ENCODE results near the gene DAB1. TPM values are rescaled to one million over a fixed set of nuclear protein-coding genes. Genes with fewer than 3 reads are reported as not detected.

DAB1 gene
- total RNA-seq, 1 donor from 2014 or later = 1.6 TPM

- Mint-ChIP-seq H3K4me1 (ENCODE audit: low read depth, unreplicated experiment) (no peaks in the 10 kb centered on the region), H3K27ac (ENCODE audit: unreplicated experiment) (no peak overlapping the region), H3K4me3 (ENCODE audit: unreplicated experiment) (no peak overlapping the region), H3K36me3 (ENCODE audit: low read depth, unreplicated experiment) (peaks cover 1% of the 10 kb centered on the region), H3K9me3 (ENCODE audit: unreplicated experiment) (no peaks in the 10 kb centered on the region), H3K27me3 (ENCODE audit: low read depth, unreplicated experiment) (peaks cover 7% of the 10 kb centered on the region)
- no peaks in the 10 kb centered on the region for H3K4me1 ChIP-seq (ENCODE audit: insufficient read depth, low read length)
- H3K79me2 ChIP-seq (ENCODE audit: insufficient read depth, low read length) = no peaks in the 10 kb centered on the region
- TF ChIP-seq EZH2 (IDR thresholded peaks at IDR 0.05; ENCODE audit: insufficient read depth, low read length) (no peak), CTCF (IDR thresholded peaks at IDR 0.05; ENCODE audit: insufficient read depth, low read depth, low read length) (no peak)
- H3K36me3 ChIP-seq (ENCODE audit: insufficient read depth, low read length) = no peaks in the 10 kb centered on the region
- H4K20me1 ChIP-seq (ENCODE audit: insufficient read depth, low read length) = no peaks in the 10 kb centered on the region
- no peak for DNase-seq (ENCODE audit: low read depth)
- no peaks in the 10 kb centered on the region for H3K27me3 ChIP-seq (ENCODE audit: insufficient read depth, low read length)
- H2AFZ ChIP-seq (ENCODE audit: low read depth, low read length) = no peak overlapping the region
- no peak overlapping the region for H3K4me3 ChIP-seq (ENCODE audit: insufficient read depth, low read depth, low read length)
- FAIRE-seq = no peak
- H3K4me2 ChIP-seq (ENCODE audit: low read length) = no peak overlapping the region
- H3K9ac ChIP-seq (ENCODE audit: low read length) = no peak overlapping the region
- H3K27ac ChIP-seq (ENCODE audit: low read depth, low read length) = no peak overlapping the region
- H3K9me3 ChIP-seq (ENCODE audit: insufficient read depth, low read depth, low read length) = no peaks in the 10 kb centered on the region
Observed at GRCh38 chr1:57272601-57273000, 151.3 kb downstream of the DAB1 start.

DNA sequence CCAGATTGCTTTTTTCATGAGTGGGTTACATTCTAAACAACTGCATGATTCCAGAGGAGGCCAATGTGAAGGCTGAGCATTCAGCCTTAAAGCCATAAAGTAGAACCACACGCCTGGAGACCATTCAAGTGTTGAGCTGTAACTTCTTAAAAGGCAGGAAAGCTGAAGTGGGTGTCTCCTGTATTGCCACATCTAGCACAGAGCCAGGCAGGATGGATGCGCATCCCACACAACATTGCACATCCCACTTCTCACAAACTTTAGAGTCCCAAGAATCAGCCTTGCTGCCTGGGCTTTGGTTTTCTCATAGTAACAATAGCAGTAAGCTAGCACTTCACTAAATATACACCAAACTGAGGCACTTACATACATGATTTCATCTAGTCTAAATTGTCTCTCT lies 151.7 kb downstream of the DAB1 start:
- peaks cover 1% of the 10 kb centered on the region for H3K36me3 Mint-ChIP-seq (ENCODE audit: low read depth, unreplicated experiment)
- H3K27ac Mint-ChIP-seq (ENCODE audit: unreplicated experiment) = no peak overlapping the region
- no peak overlapping the region for H3K27ac ChIP-seq (ENCODE audit: low read depth, low read length)
- no peaks in the 10 kb centered on the region for H3K36me3 ChIP-seq (ENCODE audit: insufficient read depth, low read length)
- TF ChIP-seq CTCF (IDR thresholded peaks at IDR 0.05; ENCODE audit: insufficient read depth, low read depth, low read length) (no peak), EZH2 (IDR thresholded peaks at IDR 0.05; ENCODE audit: insufficient read depth, low read length) (no peak)
- H4K20me1 ChIP-seq (ENCODE audit: insufficient read depth, low read length) = no peaks in the 10 kb centered on the region
- H3K4me2 ChIP-seq (ENCODE audit: low read length) = no peak overlapping the region
- FAIRE-seq (no peak), DNase-seq (ENCODE audit: low read depth) (no peak)
- no peaks in the 10 kb centered on the region for H3K79me2 ChIP-seq (ENCODE audit: insufficient read depth, low read length)
- no peaks in the 10 kb centered on the region for H3K27me3 ChIP-seq (ENCODE audit: insufficient read depth, low read length)
- no peak overlapping the region for H3K4me3 ChIP-seq (ENCODE audit: insufficient read depth, low read depth, low read length)
- H3K9ac ChIP-seq (ENCODE audit: low read length) = no peak overlapping the region
- peaks cover 7% of the 10 kb centered on the region for H3K27me3 Mint-ChIP-seq (ENCODE audit: low read depth, unreplicated experiment)
- no peaks in the 10 kb centered on the region for H3K4me1 Mint-ChIP-seq (ENCODE audit: low read depth, unreplicated experiment)
- H3K9me3 Mint-ChIP-seq (ENCODE audit: unreplicated experiment) = no peaks in the 10 kb centered on the region
- H3K4me3 Mint-ChIP-seq (ENCODE audit: unreplicated experiment) = no peak overlapping the region
- H2AFZ ChIP-seq (ENCODE audit: low read depth, low read length) = no peak overlapping the region
- H3K9me3 ChIP-seq (ENCODE audit: insufficient read depth, low read depth, low read length) = no peaks in the 10 kb centered on the region
- H3K4me1 ChIP-seq (ENCODE audit: insufficient read depth, low read length) = no peaks in the 10 kb centered on the region

DNA sequence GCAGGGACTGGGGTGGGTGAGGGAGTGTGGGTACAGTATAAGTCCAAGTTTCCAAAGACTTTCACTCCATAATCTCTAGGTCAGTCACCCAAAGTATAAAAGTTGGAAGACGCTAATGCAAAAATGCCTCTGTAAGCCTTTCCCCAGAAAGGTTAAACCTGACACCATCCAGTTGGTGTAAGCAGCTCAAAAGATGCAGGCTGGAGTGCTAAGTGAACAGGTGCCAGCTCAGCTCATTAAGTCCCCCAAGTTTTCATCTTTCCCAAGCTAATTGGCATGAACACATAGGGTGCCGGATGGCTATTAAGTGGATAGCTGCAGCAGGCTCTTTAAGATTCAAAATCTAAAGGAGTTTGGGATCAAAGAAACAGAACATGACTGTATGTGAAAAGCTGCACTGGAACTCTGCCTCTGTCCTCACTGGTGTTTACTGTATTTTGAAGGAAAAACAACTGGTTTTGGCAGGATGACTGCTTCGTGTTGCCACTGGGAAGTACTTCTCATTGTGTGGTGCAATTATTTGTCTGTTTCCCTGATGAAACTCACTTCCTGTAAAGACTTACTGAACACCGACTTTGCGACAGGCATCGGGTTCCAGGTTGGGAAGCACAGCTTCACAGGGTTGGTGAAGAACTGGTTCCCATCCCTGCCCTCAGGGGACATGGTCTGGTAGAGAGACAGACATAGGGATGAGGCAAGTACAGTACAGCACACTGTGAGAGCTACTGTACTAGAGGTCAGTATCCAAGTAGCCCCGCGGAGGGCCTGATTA lies 152.7 kb downstream of the DAB1 start:
- H4K20me1 ChIP-seq (ENCODE audit: insufficient read depth, low read length) = no peaks in the 10 kb centered on the region
- no peaks in the 10 kb centered on the region for H3K79me2 ChIP-seq (ENCODE audit: insufficient read depth, low read length)
- no peaks in the 10 kb centered on the region for H3K4me1 Mint-ChIP-seq (ENCODE audit: low read depth, unreplicated experiment)
- no peak overlapping the region for H2AFZ ChIP-seq (ENCODE audit: low read depth, low read length)
- TF ChIP-seq EZH2 (IDR thresholded peaks at IDR 0.05; ENCODE audit: insufficient read depth, low read length) (no peak), CTCF (IDR thresholded peaks at IDR 0.05; ENCODE audit: insufficient read depth, low read depth, low read length) (no peak)
- H3K27me3 Mint-ChIP-seq (ENCODE audit: low read depth, unreplicated experiment) = peaks cover 11% of the 10 kb centered on the region
- H3K27ac ChIP-seq (ENCODE audit: low read depth, low read length) = no peak overlapping the region
- peaks cover 1% of the 10 kb centered on the region for H3K36me3 Mint-ChIP-seq (ENCODE audit: low read depth, unreplicated experiment)
- H3K27me3 ChIP-seq (ENCODE audit: insufficient read depth, low read length) = no peaks in the 10 kb centered on the region
- H3K4me2 ChIP-seq (ENCODE audit: low read length) = no peak overlapping the region
- H3K9me3 ChIP-seq (ENCODE audit: insufficient read depth, low read depth, low read length) = no peaks in the 10 kb centered on the region
- no peak overlapping the region for H3K9ac ChIP-seq (ENCODE audit: low read length)
- H3K4me1 ChIP-seq (ENCODE audit: insufficient read depth, low read length) = no peaks in the 10 kb centered on the region
- no peaks in the 10 kb centered on the region for H3K9me3 Mint-ChIP-seq (ENCODE audit: unreplicated experiment)
- H3K4me3 Mint-ChIP-seq (ENCODE audit: unreplicated experiment) = no peak overlapping the region
- no peak overlapping the region for H3K27ac Mint-ChIP-seq (ENCODE audit: unreplicated experiment)
- no peak overlapping the region for H3K4me3 ChIP-seq (ENCODE audit: insufficient read depth, low read depth, low read length)
- DNase-seq (ENCODE audit: low read depth) (no peak), FAIRE-seq (no peak)
- H3K36me3 ChIP-seq (ENCODE audit: insufficient read depth, low read length) = no peaks in the 10 kb centered on the region

Data from astrocyte (in vitro differentiated cells and primary cell).